Sigmoid colon (tissue), 4 donors: ENCODE data around the gene GZF1.

ENCODE experiments used
- POLR2AphosphoS5 ChIP-seq, 4 donors: sonication (generic); formaldehyde crosslinking; IDR thresholded peaks; one replicate each; pipeline ENCODE4 v1.6.1; 2017; ENCODE audit warnings: antibody characterized with exemption in 4 of 4
- TF ChIP-seq, protein P1 (sequence below), 4 experiments: fragments of 450-650 bp in 3 of 4; fragments of 200-600 bp in 1 of 4; IDR thresholded peaks; one replicate each; pipeline ENCODE4 v1.5.1; 2016 to 2019; ENCODE audit warnings: antibody characterized with exemption in 4 of 4, mild to moderate bottlenecking in 3 of 4, moderate library complexity in 2 of 4

DNA sequence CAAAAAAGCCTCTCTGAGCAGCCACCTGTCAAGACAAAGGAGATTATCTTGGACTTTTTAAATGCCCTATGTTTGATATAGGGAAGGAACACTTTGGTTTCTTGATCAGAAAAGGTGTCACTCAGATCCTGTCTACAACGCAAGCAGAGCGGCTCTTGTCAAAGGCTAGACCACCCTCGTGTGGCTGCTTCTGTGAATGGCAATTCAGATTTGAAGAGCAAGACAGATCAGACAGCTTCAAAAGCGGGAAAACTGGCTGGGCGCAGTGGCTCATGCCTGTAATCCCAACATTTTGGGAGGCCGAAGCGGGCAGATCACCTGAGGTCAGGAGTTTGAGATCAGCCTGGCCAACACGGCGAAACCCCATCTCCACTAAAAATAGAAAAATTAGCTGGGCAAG lies 21.5 kb upstream of the GZF1 start:
- no peak for TF ChIP-seq POLR2AphosphoS5 (IDR thresholded peaks at IDR 0.05)
- TF ChIP-seq, protein P1, sequence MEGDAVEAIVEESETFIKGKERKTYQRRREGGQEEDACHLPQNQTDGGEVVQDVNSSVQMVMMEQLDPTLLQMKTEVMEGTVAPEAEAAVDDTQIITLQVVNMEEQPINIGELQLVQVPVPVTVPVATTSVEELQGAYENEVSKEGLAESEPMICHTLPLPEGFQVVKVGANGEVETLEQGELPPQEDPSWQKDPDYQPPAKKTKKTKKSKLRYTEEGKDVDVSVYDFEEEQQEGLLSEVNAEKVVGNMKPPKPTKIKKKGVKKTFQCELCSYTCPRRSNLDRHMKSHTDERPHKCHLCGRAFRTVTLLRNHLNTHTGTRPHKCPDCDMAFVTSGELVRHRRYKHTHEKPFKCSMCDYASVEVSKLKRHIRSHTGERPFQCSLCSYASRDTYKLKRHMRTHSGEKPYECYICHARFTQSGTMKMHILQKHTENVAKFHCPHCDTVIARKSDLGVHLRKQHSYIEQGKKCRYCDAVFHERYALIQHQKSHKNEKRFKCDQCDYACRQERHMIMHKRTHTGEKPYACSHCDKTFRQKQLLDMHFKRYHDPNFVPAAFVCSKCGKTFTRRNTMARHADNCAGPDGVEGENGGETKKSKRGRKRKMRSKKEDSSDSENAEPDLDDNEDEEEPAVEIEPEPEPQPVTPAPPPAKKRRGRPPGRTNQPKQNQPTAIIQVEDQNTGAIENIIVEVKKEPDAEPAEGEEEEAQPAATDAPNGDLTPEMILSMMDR (IDR thresholded peaks at IDR 0.05): peak in 3 of 4 experiments; percentile 20 to 51 (median 23)
